ENCODE results near the gene STRBP.

DNA sequence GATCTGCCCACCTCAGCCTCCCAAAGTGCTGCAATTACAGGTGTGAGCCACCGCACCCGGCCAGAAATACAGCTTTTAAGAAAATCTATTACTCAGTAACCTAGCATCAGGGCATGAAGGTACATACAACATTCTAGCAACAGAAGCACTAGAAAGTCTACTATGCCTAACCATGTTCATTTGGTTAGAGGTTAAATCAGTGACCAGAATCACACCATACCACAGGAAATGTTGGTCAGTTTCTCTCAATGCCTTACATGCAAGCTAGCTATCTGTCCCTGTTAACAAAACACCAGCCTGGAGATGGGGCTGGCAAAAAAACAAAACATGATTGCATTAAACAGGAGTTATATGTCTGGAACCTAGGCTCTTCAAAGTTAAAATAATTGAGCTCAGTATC is 104.1 kb downstream of the STRBP start:
- TF ChIP-seq, protein P1, sequence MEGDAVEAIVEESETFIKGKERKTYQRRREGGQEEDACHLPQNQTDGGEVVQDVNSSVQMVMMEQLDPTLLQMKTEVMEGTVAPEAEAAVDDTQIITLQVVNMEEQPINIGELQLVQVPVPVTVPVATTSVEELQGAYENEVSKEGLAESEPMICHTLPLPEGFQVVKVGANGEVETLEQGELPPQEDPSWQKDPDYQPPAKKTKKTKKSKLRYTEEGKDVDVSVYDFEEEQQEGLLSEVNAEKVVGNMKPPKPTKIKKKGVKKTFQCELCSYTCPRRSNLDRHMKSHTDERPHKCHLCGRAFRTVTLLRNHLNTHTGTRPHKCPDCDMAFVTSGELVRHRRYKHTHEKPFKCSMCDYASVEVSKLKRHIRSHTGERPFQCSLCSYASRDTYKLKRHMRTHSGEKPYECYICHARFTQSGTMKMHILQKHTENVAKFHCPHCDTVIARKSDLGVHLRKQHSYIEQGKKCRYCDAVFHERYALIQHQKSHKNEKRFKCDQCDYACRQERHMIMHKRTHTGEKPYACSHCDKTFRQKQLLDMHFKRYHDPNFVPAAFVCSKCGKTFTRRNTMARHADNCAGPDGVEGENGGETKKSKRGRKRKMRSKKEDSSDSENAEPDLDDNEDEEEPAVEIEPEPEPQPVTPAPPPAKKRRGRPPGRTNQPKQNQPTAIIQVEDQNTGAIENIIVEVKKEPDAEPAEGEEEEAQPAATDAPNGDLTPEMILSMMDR (IDR thresholded peaks at IDR 0.05), result no peak
- no peak for TF ChIP-seq POLR2A (IDR thresholded peaks at IDR 0.05)
